GM19468 (cell line): ENCODE results near the gene BAD.
A peak's percentile ranks its signal among the peaks of the same experiment; 100 is the strongest.
"Not testable (repeated sequence)": the region's sequence is repeated elsewhere in the genome, so short reads cannot be mapped to it uniquely, and the experiment has no call there.

Source experiments
- ATAC-seq: cut with Tn5 transposase; IDR thresholded peaks from one replicate; pipeline ENCODE4 v1.9.1; 2021; ENCODE audit warnings: mild to moderate bottlenecking, moderate library complexity, moderate number of reproducible peaks; ENCODE audit not compliant: unreplicated experiment; ENCODE audit errors: extremely low read depth

Gene BAD

GRCh38 chr11:64284048-64284961 is at the start of gene BAD:
BAD (minus strand) TSS chr11:64284665; CDS start chr11:64284368, 297 bp downstream.
- peak; percentile 49 for ATAC-seq

GRCh38 chr11:64333556-64333955 is 49.1 kb upstream of the BAD start:
- ATAC-seq: no peak

GRCh38 chr11:64331569-64332371 is 47.3 kb upstream of the BAD start:
- no peak for ATAC-seq

- no peak for ATAC-seq
Observed at GRCh38 chr11:64330888-64331287, 46.4 kb upstream of the BAD start.

GRCh38 chr11:64327993-64328392 is 43.5 kb upstream of the BAD start:
- ATAC-seq: no peak

DNA sequence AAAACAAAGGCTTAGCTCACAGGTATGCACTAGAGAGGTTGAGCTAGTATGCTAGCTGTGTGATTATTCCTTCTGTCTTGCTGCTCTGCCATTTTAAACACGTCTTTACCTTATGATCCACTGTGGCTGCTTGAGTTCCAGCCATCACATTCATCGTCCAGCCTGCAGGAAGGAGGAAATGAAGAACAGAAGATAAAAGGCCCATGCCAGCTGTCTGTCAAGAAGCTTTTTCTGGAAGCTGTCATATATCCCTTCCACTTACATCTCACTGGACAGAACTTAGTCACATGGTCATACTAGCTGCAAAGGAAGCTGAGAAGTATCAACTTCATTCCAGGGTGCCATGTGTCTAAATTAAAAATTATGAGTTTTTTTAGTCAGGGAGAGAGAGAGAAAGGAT is 42.9 kb upstream of the BAD start:
- no peak for ATAC-seq

DNA sequence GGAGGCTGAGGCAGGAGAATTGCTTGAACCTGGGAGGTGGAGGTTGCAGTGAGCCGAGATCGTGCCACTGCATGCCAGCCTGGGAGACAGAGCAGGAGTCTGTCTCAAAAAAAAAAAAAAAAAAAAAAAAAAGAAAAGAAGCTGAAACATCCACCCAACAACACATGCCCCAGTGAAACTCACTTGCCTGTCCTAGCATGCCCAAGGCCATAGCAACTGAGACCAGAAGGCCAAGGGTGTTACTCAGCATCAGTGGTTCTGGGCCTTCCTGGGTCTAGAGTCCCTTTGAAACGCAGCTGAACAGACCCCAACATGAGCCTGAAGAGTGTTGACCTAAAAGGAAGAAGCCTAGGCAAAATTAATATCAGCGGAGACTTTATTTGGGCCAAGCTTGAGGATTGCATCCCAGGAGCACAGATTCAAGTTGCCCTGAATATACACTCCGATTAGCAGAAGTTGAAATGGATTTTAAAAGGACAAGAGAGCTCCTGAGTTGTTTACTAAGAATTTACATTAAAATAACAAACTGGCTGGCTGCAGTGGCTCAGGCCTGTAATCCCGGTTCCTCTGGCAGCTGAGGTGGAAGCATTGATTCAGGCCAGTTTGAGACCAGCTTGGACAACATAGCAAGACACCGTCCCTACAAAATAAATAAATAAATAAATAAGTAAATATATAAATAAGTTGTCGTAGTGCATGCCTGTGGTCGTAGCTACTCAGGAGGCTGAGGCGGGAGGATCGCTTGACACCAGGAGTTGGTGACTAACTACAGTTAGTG is 40.4 kb upstream of the BAD start:
- ATAC-seq: no peak

DNA sequence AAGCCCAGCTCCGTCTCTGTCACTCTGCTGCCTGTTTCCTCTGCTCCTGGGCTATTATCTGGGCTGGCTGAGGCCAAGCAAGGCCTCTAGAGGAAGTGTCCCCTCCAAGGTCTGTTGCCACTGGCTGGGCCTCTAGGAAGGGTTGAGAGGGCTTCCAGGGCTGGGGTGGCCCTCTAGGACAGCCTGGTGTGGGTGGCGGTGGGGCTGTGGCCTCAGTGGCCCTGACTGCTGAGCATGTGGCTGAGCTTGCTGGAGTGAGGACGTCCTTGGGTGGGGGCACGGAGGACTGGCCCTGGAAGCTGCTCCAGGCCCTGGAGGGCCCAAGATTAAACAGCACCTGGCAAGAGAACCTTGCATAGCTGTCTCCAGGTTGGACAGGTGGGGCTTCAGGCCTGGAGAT is 39.5 kb upstream of the BAD start:
- not testable (repeated sequence) for ATAC-seq

- no peak for ATAC-seq
Observed at GRCh38 chr11:64323373-64323772, 38.9 kb upstream of the BAD start.

DNA sequence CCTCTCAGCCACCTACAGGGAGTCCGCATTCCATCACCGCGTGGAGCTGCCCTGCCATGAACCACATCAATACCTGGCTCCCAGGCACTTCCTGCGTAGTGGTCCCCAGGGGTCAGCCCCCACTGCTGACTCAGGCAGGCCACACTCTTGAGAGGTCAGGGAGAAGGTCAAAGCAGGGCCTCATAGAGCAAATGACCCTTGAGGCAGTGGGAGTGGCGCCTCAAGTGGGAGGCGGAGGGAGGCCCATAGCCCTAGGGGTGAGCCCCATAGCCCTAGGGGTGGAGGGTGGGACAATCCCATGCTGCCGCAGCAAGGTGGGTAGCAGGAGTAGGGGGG is 38.4 kb upstream of the BAD start:
- no peak for ATAC-seq

- ATAC-seq: no peak
Observed at GRCh38 chr11:64321533-64321932, 37.1 kb upstream of the BAD start.

DNA sequence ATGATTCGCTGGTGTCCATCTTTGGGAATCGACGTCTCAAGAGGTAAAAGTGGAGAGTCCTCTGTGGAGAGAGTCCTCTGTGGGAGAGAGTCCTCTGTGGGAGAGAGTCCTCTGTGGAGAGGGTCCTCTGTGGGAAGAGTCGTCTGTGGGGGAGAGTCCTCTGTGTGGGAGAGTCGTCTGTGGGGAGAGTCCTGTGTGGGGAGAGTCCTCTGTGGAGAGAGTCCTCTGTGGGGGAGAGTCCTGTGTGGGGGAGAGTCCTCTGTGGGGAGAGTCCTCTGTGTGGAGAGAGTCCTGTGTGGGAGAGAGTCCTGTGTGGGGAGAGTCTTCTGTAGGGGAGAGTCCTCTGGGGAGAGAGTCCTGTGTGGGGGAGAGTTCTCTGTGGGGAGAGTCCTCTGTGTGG is 36.6 kb upstream of the BAD start:
- no peak for ATAC-seq

DNA sequence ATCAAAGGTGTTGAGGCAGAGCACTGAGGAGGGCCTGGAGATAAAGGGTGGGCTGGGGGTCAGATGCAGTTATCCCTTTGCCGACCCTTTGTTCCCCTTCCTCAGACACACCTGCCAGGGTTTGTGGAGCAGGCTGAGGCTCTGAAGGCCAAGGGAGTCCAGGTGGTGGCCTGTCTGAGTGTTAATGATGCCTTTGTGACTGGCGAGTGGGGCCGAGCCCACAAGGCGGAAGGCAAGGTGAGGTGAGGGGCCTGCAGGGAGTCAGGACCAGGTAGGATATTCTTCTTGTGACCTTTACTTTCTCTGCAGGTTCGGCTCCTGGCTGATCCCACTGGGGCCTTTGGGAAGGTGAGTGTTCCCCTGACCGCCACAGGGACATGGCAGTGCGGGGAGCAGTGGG is 36.1 kb upstream of the BAD start:
- ATAC-seq: no peak

DNA sequence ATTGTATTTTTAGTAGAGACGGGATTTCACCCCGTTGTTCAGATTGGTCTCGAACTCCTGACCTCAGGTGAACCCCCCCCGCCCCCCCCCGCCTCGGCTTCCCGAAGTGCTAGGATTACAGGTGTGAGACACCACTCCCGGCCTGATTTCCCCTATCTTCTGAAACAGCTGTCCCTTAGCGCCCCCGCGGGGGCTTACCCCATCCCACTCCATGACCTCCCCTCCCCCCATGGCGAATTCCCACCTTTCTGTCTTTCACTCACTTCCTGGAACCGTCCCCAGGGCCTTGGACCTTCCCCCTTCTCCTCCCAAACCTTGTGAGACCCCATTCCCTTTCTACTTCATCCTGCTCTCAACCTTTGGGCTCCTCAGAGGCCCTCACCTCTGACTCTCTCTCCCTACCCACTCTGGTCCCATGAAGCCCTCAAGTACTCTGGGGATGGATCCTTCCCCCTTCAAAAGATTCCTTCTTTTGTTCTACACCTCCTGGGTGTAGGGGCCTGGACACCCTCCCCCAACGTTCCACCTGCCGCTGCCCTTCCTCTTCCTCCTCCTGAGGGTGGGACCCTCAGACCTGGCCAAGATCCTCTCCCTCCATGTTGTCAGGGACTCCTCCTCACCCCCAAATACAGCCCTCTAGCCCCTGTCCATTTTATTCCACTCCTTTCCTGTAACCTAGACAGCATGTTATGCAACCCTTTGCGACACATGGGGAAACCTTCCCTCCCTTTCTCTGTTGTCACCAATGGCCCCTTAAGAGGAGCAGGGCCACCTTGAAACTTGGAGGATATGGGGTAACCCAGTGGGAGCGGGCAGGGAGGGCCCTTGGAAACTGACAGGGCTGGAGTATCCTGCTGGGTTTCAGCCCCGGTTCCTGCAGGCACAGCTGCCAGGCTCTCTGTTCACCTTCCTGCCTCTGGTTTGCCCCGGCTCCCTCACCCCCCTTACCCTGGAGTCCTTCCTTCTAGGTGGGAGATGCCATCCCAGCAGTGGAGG is 34.6 kb upstream of the BAD start:
- ATAC-seq: no peak

GRCh38 chr11:64317961-64318765 is 33.7 kb upstream of the BAD start, which contains the start of gene PRDX5:
PRDX5 (plus strand) TSS chr11:64318121; CDS start chr11:64318216, 95 bp downstream.
- peak; percentile 82 for ATAC-seq

- peak; percentile 29 for ATAC-seq
Observed at GRCh38 chr11:64317325-64317960, 33.0 kb upstream of the BAD start, which contains the start of gene TRMT112. TRMT112 (minus strand) TSS chr11:64317559; CDS start chr11:64317526, 33 bp downstream.

DNA sequence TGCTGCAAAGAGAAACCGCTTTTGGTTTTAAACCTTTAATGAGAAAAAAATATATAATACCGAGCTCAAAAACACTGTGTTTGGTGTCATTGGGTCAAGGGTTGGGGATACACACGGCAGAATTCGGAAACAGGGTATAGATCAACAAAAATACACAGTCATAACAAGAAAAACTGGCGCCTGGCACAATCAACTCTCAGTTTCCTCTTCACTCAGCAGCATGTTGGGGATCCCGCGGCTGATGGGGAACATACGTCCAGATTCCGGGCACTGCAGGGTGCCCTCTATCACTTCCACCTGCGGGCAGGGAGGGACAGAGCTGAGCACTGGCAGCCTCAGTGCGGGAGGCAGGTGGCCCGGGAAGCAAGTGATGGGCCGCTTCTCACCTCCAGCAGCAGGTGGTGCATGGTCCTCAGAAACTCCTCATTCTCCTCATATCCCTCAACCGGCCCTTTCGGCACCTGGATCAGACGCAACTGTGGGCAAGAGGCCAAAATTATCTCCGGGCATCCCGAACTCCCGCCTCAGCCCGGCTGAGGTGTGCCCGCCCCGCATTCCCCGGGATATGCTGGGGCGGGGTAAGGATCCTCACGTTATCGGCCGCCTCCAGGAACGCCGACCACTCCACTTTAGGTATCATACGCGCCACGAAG is 32.3 kb upstream of the BAD start:
- ATAC-seq: no peak
